Right lobe of liver (tissue), 6 donors: ENCODE results near the gene GNB5. TPM values are rescaled to one million over a fixed set of nuclear protein-coding genes. Genes with fewer than 3 reads are reported as not detected.
"Not testable (repeated sequence)": the region's sequence is repeated elsewhere in the genome, so short reads cannot be mapped to it uniquely, and the experiment has no call there.

Experiments used
- ATAC-seq, 4 donors: fragments of 200-7000 bp; cut with Tn5 transposase; one replicate each; pipeline ENCODE4 v1.9.1; 2020; ENCODE audit warnings: mild to moderate bottlenecking in 4 of 4, moderate library complexity in 4 of 4
- DNase-seq, 3 donors: peaks; one replicate each; pipeline ENCODE4 v3.0.0-alpha.2; 2020
- H3K27ac ChIP-seq, 3 donors: fragments of 200-600 bp; one replicate each; pipeline ENCODE4 v1.8.0; 2022
- H3K27me3 ChIP-seq, 2 donors: fragments of 200-600 bp; one replicate each; pipeline ENCODE4 v1.8.0; 2022
- H3K36me3 ChIP-seq, 4 donors: fragments of 200-600 bp; sonication (generic) in 1 of 4; one replicate each; pipeline versions ENCODE4 v1.5.1 to v1.8.0; 2017 to 2022; ENCODE audit warnings: control low read depth in 1 of 4
- H3K4me1 ChIP-seq, 4 donors: fragments of 200-600 bp; sonication (generic) in 1 of 4; one replicate each; pipeline versions ENCODE4 v1.5.1 to v1.8.0; 2017 to 2022; ENCODE audit warnings: control low read depth in 1 of 4
- H3K4me3 ChIP-seq, 3 donors: fragments of 200-600 bp; one replicate each; pipeline ENCODE4 v1.8.0; 2022
- H3K9me3 ChIP-seq, 4 donors: fragments of 200-600 bp; sonication (generic) in 1 of 4; one replicate each; pipeline versions ENCODE4 v1.5.1 to v1.8.0; 2017 to 2022; ENCODE audit warnings: control low read depth in 1 of 4
- CTCF ChIP-seq, 4 donors: fragments of 200-600 bp in 3 of 4; fragments of 450-650 bp in 1 of 4; IDR thresholded peaks; one replicate each; pipeline versions ENCODE4 v1.5.1 to v1.8.0; 2016 to 2022; ENCODE audit warnings: antibody characterized with exemption in 4 of 4, mild to moderate bottlenecking in 2 of 4
- POLR2A ChIP-seq: fragments of 450-650 bp; IDR thresholded peaks from one replicate; pipeline ENCODE4 v1.6.1; 2017; ENCODE audit warnings: antibody characterized with exemption, mild to moderate bottlenecking
- WGBS: methylation state at CpG from one replicate; pipeline ENCODE4 v1.1.6; 2018; ENCODE audit warnings: low coverage, low lambda C conversion rate; ENCODE audit not compliant: insufficient coverage; ENCODE audit errors: missing lambda C conversion rate; 5-methylcytosine and 5-hydroxymethylcytosine counted together
- intact Hi-C, 2 donors: fragments of 100-400 bp; cut with DNase I; formaldehyde crosslinking; loops; one replicate each; pipeline versions ENCODE4 v1.11.2 to v1.14.1; 2022
- total RNA-seq, 6 experiments: library from RNA; depleted of rRNA in 2 of 6; stranded (reverse); fragments of >200 nt in 2 of 6; fragmentation: NEBNext Ultra II Directional in 3 of 6; extraction: Animal tissue kit (Norgen Biotek cat#: 25700) in 3 of 6; gene quantifications; one replicate each; pipeline versions ENCODE4 v1.1.0 to v1.2.4, GENCODE V29; 2016 to 2023
- donor health status: DM: no; HTN: yes; CAD: no.
- donor health status: DM: no; HTN: no; CAD: no.
- donor health status: DM: no; HTN: no; CAD: no.
- donor health status: DM: no; HTN: yes; CAD: no.
- donor health status: DM: no; HTN: yes; CAD: no.

Gene GNB5
- total RNA-seq, 6 experiments from 2014 or later: 11.1 to 34.5 (median 16.5) TPM

- DNase-seq: no peak
- Histone ChIP-seq H3K36me3 (no peaks in the 10 kb centered on the region), H3K27ac (peak overlapping the region in 1 of 3 donors; percentile 19), H3K4me1 (no peaks in the 10 kb centered on the region), H3K9me3 (no peaks in the 10 kb centered on the region), H3K27me3 (no peaks in the 10 kb centered on the region), H3K4me3 (no peak overlapping the region)
- 45% methylated on average over 3 of the region's 4 CpGs for WGBS
- ATAC-seq: peak in 2 of 4 donors; percentile 34 to 45
- TF ChIP-seq CTCF (IDR thresholded peaks at IDR 0.05): no peak
- TF ChIP-seq POLR2A: no peak
- intact Hi-C loops: no loop called here
These were observed 98.0 kb downstream of the GNB5 start for GRCh38 chr15:52093167-52093538.

- no peak overlapping the region for H3K4me3 ChIP-seq
- TF ChIP-seq POLR2A: no peak
- TF ChIP-seq CTCF (IDR thresholded peaks at IDR 0.05): no peak
- DNase-seq: no peak
- H3K9me3 ChIP-seq: no peaks in the 10 kb centered on the region
- intact Hi-C loops: no loop called here
- no peaks in the 10 kb centered on the region for H3K36me3 ChIP-seq
- ATAC-seq: no peak
- H3K4me1 ChIP-seq: no peaks in the 10 kb centered on the region
- no peaks in the 10 kb centered on the region for H3K27me3 ChIP-seq
- no peak overlapping the region for H3K27ac ChIP-seq
These were observed 101.0 kb downstream of the GNB5 start for GRCh38 chr15:52090193-52090592.

GRCh38 chr15:52086011-52086786 lies 105.0 kb downstream of the GNB5 start:
- H3K9me3 ChIP-seq: no peaks in the 10 kb centered on the region
- no peak for DNase-seq
- TF ChIP-seq POLR2A (no peak), CTCF (IDR thresholded peaks at IDR 0.05) (no peak)
- no peaks in the 10 kb centered on the region for H3K4me1 ChIP-seq
- H3K27me3 ChIP-seq: no peaks in the 10 kb centered on the region
- H3K27ac ChIP-seq: no peak overlapping the region
- H3K36me3 ChIP-seq: no peaks in the 10 kb centered on the region
- H3K4me3 ChIP-seq: no peak overlapping the region
- 82% methylated on average over 5 of the region's 5 CpGs for WGBS
- intact Hi-C loops: no loop called here
- no peak for ATAC-seq

- TF ChIP-seq POLR2A: no peak
- TF ChIP-seq CTCF (IDR thresholded peaks at IDR 0.05): no peak
- no peak overlapping the region for H3K4me3 ChIP-seq
- ATAC-seq (no peak), DNase-seq (no peak)
- no peaks in the 10 kb centered on the region for H3K4me1 ChIP-seq
- H3K27ac ChIP-seq: no peak overlapping the region
- no peaks in the 10 kb centered on the region for H3K27me3 ChIP-seq
- intact Hi-C loops: no loop called here
- H3K9me3 ChIP-seq: no peaks in the 10 kb centered on the region
- no peaks in the 10 kb centered on the region for H3K36me3 ChIP-seq
These were observed 105.9 kb downstream of the GNB5 start for GRCh38 chr15:52085299-52085698.

- Histone ChIP-seq H3K36me3 (no peaks in the 10 kb centered on the region), H3K27me3 (no peaks in the 10 kb centered on the region), H3K9me3 (no peaks in the 10 kb centered on the region), H3K27ac (no peak overlapping the region), H3K4me1 (no peaks in the 10 kb centered on the region), H3K4me3 (no peak overlapping the region)
- DNase-seq: no peak
- WGBS: 89% methylated on average over 4 of the region's 4 CpGs
- no peak for TF ChIP-seq POLR2A
- TF ChIP-seq CTCF (IDR thresholded peaks at IDR 0.05): no peak
- intact Hi-C loops: no loop called here
- no peak for ATAC-seq
These were observed 107.6 kb downstream of the GNB5 start for GRCh38 chr15:52083603-52084002.

- H3K27ac ChIP-seq, H3K4me1 ChIP-seq, DNase-seq, H3K9me3 ChIP-seq, ATAC-seq, intact Hi-C loops, H3K4me3 ChIP-seq, H3K36me3 ChIP-seq, H3K27me3 ChIP-seq: not testable (repeated sequence)
- 67% methylated on average over 1 of the region's 1 CpG for WGBS
These were observed 108.2 kb downstream of the GNB5 start for GRCh38 chr15:52083037-52083359.
